ENCODE data around the gene TLX2. TPM values are rescaled to one million over a fixed set of nuclear protein-coding genes. Genes with fewer than 3 reads are reported as not detected.

TLX2 gene
- total and polyA plus RNA-seq, 2 experiments from 2014 or later, result not detected

DNA sequence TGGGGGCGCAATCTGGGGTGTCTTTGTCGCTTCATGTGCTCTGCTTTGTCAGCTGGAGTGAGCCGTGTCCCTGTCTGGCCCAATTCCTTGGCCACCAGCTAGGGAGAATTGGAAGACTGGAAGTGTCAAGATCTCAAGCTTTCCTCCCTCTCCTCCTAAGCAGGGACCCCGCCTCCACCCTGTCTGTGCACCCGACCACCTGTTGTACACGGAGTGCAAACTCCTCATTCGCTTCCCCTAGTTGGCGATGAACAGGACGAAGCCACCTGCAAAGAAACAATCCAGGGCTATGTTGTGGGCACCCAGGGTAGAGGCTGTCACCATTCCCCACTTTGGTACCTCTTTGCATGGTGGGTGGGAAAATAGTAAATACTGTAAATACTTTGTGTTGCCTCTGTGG, 13.5 kb downstream of the TLX2 start:
- Histone ChIP-seq H3K9me2 (ENCODE audit: insufficient read depth) (no peaks in the 10 kb centered on the region), H3F3A (ENCODE audit: insufficient read depth) (peaks cover 15% of the 10 kb centered on the region; the same call in 1 of the 2 replicates), H4K20me1 (ENCODE audit: insufficient read depth) (no peaks in the 10 kb centered on the region), H3K9ac (peak overlapping the region; percentile 89; the same call in 1 of the 2 replicates), H3K4me3 (no peak overlapping the region), H3K9me3 (ENCODE audit: low read depth) (no peaks in the 10 kb centered on the region), H2AFZ (no peak overlapping the region), H3K27ac (no peak overlapping the region), H3K27me3 (replicated peaks; ENCODE audit: insufficient read depth) (no peaks in the 10 kb centered on the region), H3K36me3 (ENCODE audit: low read depth) (0 out of 2 replicates have a peak, but pooled peaks cover 11% of the 10 kb centered on the region), H3K4me2 (ENCODE audit: unreplicated experiment) (no peak overlapping the region), H3K4me1 (ENCODE audit: insufficient read depth) (peaks cover 22% of the 10 kb centered on the region), H3K79me2 (ENCODE audit: insufficient read depth) (peaks cover 51% of the 10 kb centered on the region)
- no peak for DNase-seq
- 94% methylated on average over 9 of the region's 9 CpGs for WGBS, 2 experiments (ENCODE audit: low coverage in 1 of 2, low lambda C conversion rate in 2 of 2, missing lambda C conversion rate in 2 of 2)
- in situ Hi-C loops (cut with MboI), result no loop called here
- TF ChIP-seq EZH2phosphoT487 (IDR thresholded peaks at IDR 0.05; ENCODE audit: insufficient read depth, low read depth) (no peak), EZH2 (IDR thresholded peaks at IDR 0.05; ENCODE audit: insufficient read depth, poor library complexity, severe bottlenecking) (no peak)

DNA sequence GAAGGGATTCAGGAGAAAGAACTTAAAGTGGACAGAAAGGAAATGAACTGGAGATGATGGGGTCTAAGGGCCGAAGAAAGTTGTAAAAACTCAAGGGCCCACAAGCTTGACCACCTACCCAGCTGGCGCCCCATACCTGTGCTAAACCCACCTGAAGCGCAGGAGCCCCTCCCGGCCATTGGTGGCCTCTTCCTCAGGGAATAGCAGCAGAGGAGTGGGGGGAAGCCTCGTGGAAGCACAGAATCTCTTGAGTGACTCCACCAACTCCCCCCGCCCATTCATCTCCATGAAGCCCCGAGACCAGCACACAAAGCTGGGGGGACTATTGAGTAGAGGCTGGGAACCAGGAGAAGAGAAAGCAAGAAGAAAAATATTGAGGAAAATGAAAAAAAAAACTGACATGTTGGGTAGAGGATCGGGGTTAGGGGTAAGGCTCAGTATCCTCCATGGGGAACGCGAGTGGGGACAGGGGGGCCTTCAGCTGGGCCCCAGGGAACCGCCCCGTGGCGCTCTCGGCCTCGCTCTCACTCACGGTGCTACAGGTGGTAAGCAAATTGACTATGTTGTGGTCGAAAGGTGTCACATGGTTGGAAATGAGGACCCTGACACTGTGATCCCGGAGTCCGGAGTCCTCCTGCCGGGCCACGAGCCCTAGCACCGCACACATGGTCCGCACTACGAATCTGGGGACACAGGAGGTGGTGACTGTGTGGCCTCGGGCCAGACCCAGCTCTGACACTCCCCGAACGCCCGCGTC, 14.5 kb downstream of the TLX2 start:
- H3K9me3 ChIP-seq (ENCODE audit: low read depth), result no peaks in the 10 kb centered on the region
- in situ Hi-C loops (cut with MboI), result no loop called here
- no peak for DNase-seq
- 11 to 13% methylated on average over 29 of the region's 29 CpGs for WGBS, 2 experiments (ENCODE audit: low coverage in 1 of 2, low lambda C conversion rate in 2 of 2, missing lambda C conversion rate in 2 of 2)
- no peaks in the 10 kb centered on the region for H4K20me1 ChIP-seq (ENCODE audit: insufficient read depth)
- H3K9ac ChIP-seq, result peak overlapping the region; percentile 89
- no peaks in the 10 kb centered on the region for H3K9me2 ChIP-seq (ENCODE audit: insufficient read depth)
- peak overlapping the region; percentile 72 for H2AFZ ChIP-seq
- H3K4me3 ChIP-seq, result peak overlapping the region; percentile 80
- no peak for TF ChIP-seq EZH2 (IDR thresholded peaks at IDR 0.05; ENCODE audit: insufficient read depth, poor library complexity, severe bottlenecking)
- no peak for TF ChIP-seq EZH2phosphoT487 (IDR thresholded peaks at IDR 0.05; ENCODE audit: insufficient read depth, low read depth)
- H3K27me3 ChIP-seq (replicated peaks; ENCODE audit: insufficient read depth), result no peaks in the 10 kb centered on the region
- peaks cover 22% of the 10 kb centered on the region for H3K4me1 ChIP-seq (ENCODE audit: insufficient read depth)
- peak overlapping the region; percentile 83 for H3K4me2 ChIP-seq (ENCODE audit: unreplicated experiment)
- H3K36me3 ChIP-seq (ENCODE audit: low read depth), result 0 out of 2 replicates have a peak, but pooled peaks cover 11% of the 10 kb centered on the region
- peaks cover 51% of the 10 kb centered on the region for H3K79me2 ChIP-seq (ENCODE audit: insufficient read depth)
- H3K27ac ChIP-seq, result peak overlapping the region; percentile 64
- peaks cover 17% of the 10 kb centered on the region; the same call in 1 of the 2 replicates for H3F3A ChIP-seq (ENCODE audit: insufficient read depth)

- Histone ChIP-seq H4K20me1 (ENCODE audit: insufficient read depth) (no peaks in the 10 kb centered on the region), H3K36me3 (ENCODE audit: low read depth) (0 out of 2 replicates have a peak, but pooled peaks cover 11% of the 10 kb centered on the region), H3K4me2 (ENCODE audit: unreplicated experiment) (peak within 1 kb of the TSS; percentile 94), H2AFZ (peak within 1 kb of the TSS; percentile 81), H3K9me3 (ENCODE audit: low read depth) (no peaks in the 10 kb centered on the region), H3K79me2 (ENCODE audit: insufficient read depth) (peaks cover 51% of the 10 kb centered on the region), H3K27me3 (replicated peaks; ENCODE audit: insufficient read depth) (no peaks in the 10 kb centered on the region), H3K9ac (peak within 1 kb of the TSS; percentile 89), H3K4me3 (peak within 1 kb of the TSS; percentile 80), H3K4me1 (ENCODE audit: insufficient read depth) (peaks cover 22% of the 10 kb centered on the region), H3F3A (ENCODE audit: insufficient read depth) (peaks cover 18% of the 10 kb centered on the region; the same call in 1 of the 2 replicates), H3K9me2 (ENCODE audit: insufficient read depth) (no peaks in the 10 kb centered on the region), H3K27ac (peak within 1 kb of the TSS; percentile 64)
- TF ChIP-seq EZH2phosphoT487 (IDR thresholded peaks at IDR 0.05; ENCODE audit: insufficient read depth, low read depth) (no peak), EZH2 (IDR thresholded peaks at IDR 0.05; ENCODE audit: insufficient read depth, poor library complexity, severe bottlenecking) (no peak)
- peak; percentile 100 for DNase-seq
- in situ Hi-C loops (cut with MboI), result no loop called here
- 0 to 1% methylated on average over 76 to 81 of the region's 87 CpGs for WGBS, 2 experiments (ENCODE audit: low coverage in 1 of 2, low lambda C conversion rate in 2 of 2, missing lambda C conversion rate in 2 of 2)
These were observed 15.3 kb downstream of the TLX2 start, which contains the start of the genes AUP1 and HTRA2 for GRCh38 chr2:74529357-74530238. Gene AUP1 (minus strand): TSS chr2:74529706. CDS start chr2:74529629, 77 bp downstream. Gene HTRA2 (plus strand): TSS chr2:74529933. CDS start chr2:74530007, 74 bp downstream.

Measured in GM23248 (cell line).